Activated naive CD4-positive, alpha-beta T cell treated with anti-CD3 and anti-CD28 coated beads for 36 hours (primary cell): ENCODE measurements around the gene ABHD15. TPM values are rescaled to one million over a fixed set of nuclear protein-coding genes. Genes with fewer than 3 reads are reported as not detected.
A peak's percentile ranks its signal among the peaks of the same experiment; 100 is the strongest.

Source experiments
- CTCF ChIA-PET: fragments of 350-600 bp; sonication (Branson Sonifier 250); formaldehyde crosslinking; loops from one replicate; lab custom pipeline; 2021; ENCODE audit warnings: antibody characterized with exemption; lab: Charles Lee
- DNase-seq: peaks from one replicate; pipeline ENCODE4 v3.0.0-alpha.2; 2020
- H3K27ac Mint-ChIP-seq: one replicate; pipeline ENCODE4 v1.8.0; 2021; ENCODE audit warnings: mild to moderate bottlenecking, mixed read lengths
- H3K27me3 Mint-ChIP-seq: one replicate; pipeline ENCODE4 v1.8.0; 2021; ENCODE audit warnings: low read depth, mixed read lengths
- H3K36me3 Mint-ChIP-seq: one replicate; pipeline ENCODE4 v1.8.0; 2021; ENCODE audit warnings: low read depth, mixed read lengths
- H3K4me1 Mint-ChIP-seq: one replicate; pipeline ENCODE4 v1.8.0; 2021; ENCODE audit warnings: low read depth, mixed read lengths
- H3K4me3 Mint-ChIP-seq: one replicate; pipeline ENCODE4 v1.8.0; 2021; ENCODE audit warnings: mild to moderate bottlenecking, moderate library complexity, mixed read lengths
- H3K9me3 Mint-ChIP-seq: one replicate; pipeline ENCODE4 v1.8.0; 2021; ENCODE audit warnings: mixed read lengths
- intact Hi-C: fragments of 100-400 bp; cut with micrococcal nuclease; formaldehyde crosslinking; loops from one replicate; pipeline ENCODE4 v1.15.1; 2023
- total RNA-seq, 2 experiments: library from RNA; stranded (reverse); gene quantifications; one replicate each; pipeline ENCODE4 v1.2.3, GENCODE V29; 2021

Gene ABHD15
- total RNA-seq, 2 experiments from 2014 or later: 3.7 to 4.0 TPM

GRCh38 chr17:29592850-29593551 is 26.2 kb upstream of the ABHD15 start, which contains the start of gene ANKRD13B:
Gene ANKRD13B (plus strand): TSS chr17:29593132. CDS start chr17:29593622, 490 bp downstream.
- Mint-ChIP-seq H3K36me3 (peaks cover 2% of the 10 kb centered on the region), H3K4me1 (peaks cover 42% of the 10 kb centered on the region), H3K4me3 (peak within 1 kb of the TSS; percentile 83), H3K9me3 (no peaks in the 10 kb centered on the region), H3K27me3 (no peaks in the 10 kb centered on the region), H3K27ac (no peak within 1 kb of the TSS)
- DNase-seq: peak; percentile 49
- intact Hi-C loops: loop anchor here (5.0 kb wide), 2 partner anchors 301 to 446 kb away; partner anchors contain the start of gene NUFIP2
- CTCF ChIA-PET: interaction anchor here (1.1 to 4.8 kb wide), 9 partner anchors 14 to 444 kb away, joined by 3 to 91 read pairs (median 14); partner anchors contain the start of gene TP53I13

- Mint-ChIP-seq H3K27me3 (no peaks in the 10 kb centered on the region), H3K4me3 (peak overlapping the region; percentile 83), H3K36me3 (peaks cover 2% of the 10 kb centered on the region), H3K4me1 (peaks cover 52% of the 10 kb centered on the region), H3K27ac (peak overlapping the region; percentile 13), H3K9me3 (no peaks in the 10 kb centered on the region)
- CTCF ChIA-PET: interaction anchor here (0.6 to 4.8 kb wide), 14 partner anchors 13 to 443 kb away, joined by 3 to 91 read pairs (median 4); partner anchors contain the start of genes ABHD15 and TP53I13
- intact Hi-C loops: loop anchor here (1.0 to 5.0 kb wide), 5 partner anchors 12 to 445 kb away; partner anchors contain the start of genes NUFIP2 and TP53I13
- DNase-seq: peak; percentile 87
These were observed 25.1 kb upstream of the ABHD15 start for GRCh38 chr17:29591737-29592608.

- Mint-ChIP-seq H3K36me3 (peaks cover 2% of the 10 kb centered on the region), H3K4me1 (peaks cover 59% of the 10 kb centered on the region), H3K4me3 (peak overlapping the region; percentile 83), H3K9me3 (no peaks in the 10 kb centered on the region), H3K27me3 (no peaks in the 10 kb centered on the region), H3K27ac (peak overlapping the region; percentile 13)
- CTCF ChIA-PET: interaction anchor here (0.6 to 4.8 kb wide), 13 partner anchors 12 to 502 kb away, joined by 3 to 91 read pairs (median 6); partner anchors contain the start of genes ABHD15 and TP53I13
- intact Hi-C loops: loop anchor here (1.0 to 5.0 kb wide), 5 partner anchors 11 to 444 kb away; partner anchors contain the start of genes NUFIP2 and TP53I13
- DNase-seq: peak; percentile 63
These were observed 24.4 kb upstream of the ABHD15 start for GRCh38 chr17:29591146-29591736.

GRCh38 chr17:29590411-29591145 is 23.7 kb upstream of the ABHD15 start:
- peaks cover 64% of the 10 kb centered on the region for H3K4me1 Mint-ChIP-seq
- CTCF ChIA-PET: interaction anchor here (0.7 to 4.8 kb wide), 7 partner anchors 12 to 503 kb away, joined by 3 to 91 read pairs (median 14); partner anchors contain the start of gene TP53I13
- peak; percentile 34 for DNase-seq
- H3K36me3 Mint-ChIP-seq: peaks cover 2% of the 10 kb centered on the region
- intact Hi-C loops: loop anchor here (1.0 to 5.0 kb wide), 5 partner anchors 10 to 443 kb away; partner anchors contain the start of genes NUFIP2 and TP53I13
- H3K9me3 Mint-ChIP-seq: no peaks in the 10 kb centered on the region
- H3K27me3 Mint-ChIP-seq: no peaks in the 10 kb centered on the region
- H3K27ac Mint-ChIP-seq: peak overlapping the region; percentile 88
- H3K4me3 Mint-ChIP-seq: peak overlapping the region; percentile 83

- CTCF ChIA-PET: interaction anchor here (1.0 to 4.5 kb wide), 2 partner anchors 11 to 22 kb away, joined by 6 to 56 read pairs; partner anchors contain the start of gene TP53I13
- DNase-seq: peak; percentile 84
- intact Hi-C loops: loop anchor here (1.0 to 5.0 kb wide), 4 partner anchors 28 to 442 kb away; partner anchors contain the start of genes NUFIP2 and TAOK1
- H3K27ac Mint-ChIP-seq: peak within 1 kb of the TSS; percentile 88
- H3K27me3 Mint-ChIP-seq: no peaks in the 10 kb centered on the region
- no peaks in the 10 kb centered on the region for H3K9me3 Mint-ChIP-seq
- peaks cover 70% of the 10 kb centered on the region for H3K4me1 Mint-ChIP-seq
- peaks cover 2% of the 10 kb centered on the region for H3K36me3 Mint-ChIP-seq
- peak within 1 kb of the TSS; percentile 93 for H3K4me3 Mint-ChIP-seq
These were observed 22.9 kb upstream of the ABHD15 start, which contains the start of gene GIT1 for GRCh38 chr17:29589524-29590410. Gene GIT1 (minus strand): TSS chr17:29589648. CDS start chr17:29589378, 270 bp downstream.

- CTCF ChIA-PET: interaction anchor here (0.9 to 3.3 kb wide), 6 partner anchors 9 to 219 kb away, joined by 3 to 16 read pairs (median 4); no protein-coding TSS in a partner anchor
- intact Hi-C loops: loop anchor here (1.0 kb wide), 2 partner anchors 29 to 198 kb away; partner anchors contain the start of gene TAOK1
- H3K4me1 Mint-ChIP-seq: peaks cover 69% of the 10 kb centered on the region
These were observed 21.9 kb upstream of the ABHD15 start for GRCh38 chr17:29588562-29589411.

GRCh38 chr17:29588017-29588561 is 21.3 kb upstream of the ABHD15 start:
- Mint-ChIP-seq H3K36me3 (peaks cover 4% of the 10 kb centered on the region), H3K27me3 (no peaks in the 10 kb centered on the region), H3K4me3 (peak overlapping the region; percentile 93), H3K9me3 (no peaks in the 10 kb centered on the region), H3K4me1 (peaks cover 69% of the 10 kb centered on the region), H3K27ac (peak overlapping the region; percentile 88)
- DNase-seq: no peak
- intact Hi-C loops: no loop called here
- CTCF ChIA-PET: interaction anchor here (0.6 to 3.3 kb wide), 8 partner anchors 8 to 301 kb away, joined by 3 to 16 read pairs (median 4); no protein-coding TSS in a partner anchor

More at GRCh38 chr17:29588562-29589411, 21.9 kb upstream of the ABHD15 start:
- Mint-ChIP-seq H3K36me3 (peaks cover 2% of the 10 kb centered on the region), H3K9me3 (no peaks in the 10 kb centered on the region), H3K27ac (peak overlapping the region; percentile 88), H3K27me3 (no peaks in the 10 kb centered on the region), H3K4me3 (peak overlapping the region; percentile 93)
- peak; percentile 62 for DNase-seq

GRCh38 chr17:29587591-29587990 is 20.8 kb upstream of the ABHD15 start:
- CTCF ChIA-PET: interaction anchor here (0.5 to 3.3 kb wide), 7 partner anchors 14 to 413 kb away, joined by 3 to 16 read pairs (median 4); no protein-coding TSS in a partner anchor
- Mint-ChIP-seq H3K36me3 (peaks cover 5% of the 10 kb centered on the region), H3K4me3 (peak overlapping the region; percentile 93), H3K27ac (peak overlapping the region; percentile 53), H3K9me3 (no peaks in the 10 kb centered on the region), H3K4me1 (peaks cover 65% of the 10 kb centered on the region), H3K27me3 (no peaks in the 10 kb centered on the region)
- no peak for DNase-seq
- intact Hi-C loops: no loop called here
